Loucy (cell line): ENCODE measurements around the gene PGK2.

ENCODE experiments used
- H2AFZ ChIP-seq: fragments of 200-600 bp; sonication (generic); 2 replicates; pipeline ENCODE4 v1.6.0; 2016; ENCODE audit warnings: antibody characterized with exemption, mild to moderate bottlenecking, low read length, moderate library complexity
- H3F3A ChIP-seq: fragments of 200-600 bp; 2 replicates; pipeline ENCODE4 v1.6.0; 2016; ENCODE audit warnings: antibody characterized with exemption, low read depth, mild to moderate bottlenecking
- H3K27me3 ChIP-seq: fragments of 200-600 bp; sonication (generic); 2 replicates; pipeline ENCODE4 v1.6.1; 2014; ENCODE audit warnings: low read length, mild to moderate bottlenecking; ENCODE audit not compliant: insufficient read depth, poor library complexity, severe bottlenecking
- H3K36me3 ChIP-seq: fragments of 200-600 bp; sonication (generic); 2 replicates; pipeline ENCODE4 v1.6.1; 2016; ENCODE audit warnings: low read length; ENCODE audit not compliant: insufficient read depth
- H3K4me1 ChIP-seq: fragments of 200-600 bp; sonication (generic); 2 replicates; pipeline ENCODE4 v1.5.1; 2014; ENCODE audit warnings: low read length, mild to moderate bottlenecking; ENCODE audit not compliant: insufficient read depth, poor library complexity, severe bottlenecking
- H3K4me2 ChIP-seq: fragments of 200-600 bp; sonication (generic); 2 replicates; pipeline ENCODE4 v1.6.0; 2014; ENCODE audit warnings: antibody characterized with exemption, low read length, low read depth, mild to moderate bottlenecking; ENCODE audit not compliant: poor library complexity, severe bottlenecking
- H3K4me3 ChIP-seq: fragments of 200-600 bp; sonication (generic); 2 replicates; pipeline ENCODE4 v1.5.1; 2014; ENCODE audit warnings: low read length, mild to moderate bottlenecking, mixed read lengths; ENCODE audit not compliant: poor library complexity, severe bottlenecking
- H3K79me2 ChIP-seq: fragments of 200-600 bp; sonication (generic); 2 replicates; pipeline ENCODE4 v1.6.1; 2014; ENCODE audit warnings: low read length; ENCODE audit not compliant: insufficient read depth
- H3K9ac ChIP-seq: fragments of 200-600 bp; sonication (generic); 2 replicates; pipeline ENCODE4 v1.6.0; 2014; ENCODE audit warnings: mild to moderate bottlenecking, low read depth, low read length, moderate library complexity; ENCODE audit not compliant: poor library complexity, severe bottlenecking
- H3K9me2 ChIP-seq: fragments of 200-600 bp; sonication (generic); replicated peaks from 2 replicates; pipeline ENCODE4 v1.6.1; 2016; ENCODE audit warnings: low read depth, low read length, mixed read lengths
- H3K9me3 ChIP-seq: fragments of 200-600 bp; sonication (generic); 2 replicates; pipeline ENCODE4 v1.6.1; 2014; ENCODE audit warnings: mild to moderate bottlenecking, antibody characterized with exemption, low read length, low read depth; ENCODE audit not compliant: insufficient read depth
- H4K20me1 ChIP-seq: fragments of 200-600 bp; sonication (generic); 2 replicates; pipeline ENCODE4 v1.6.0; 2014; ENCODE audit warnings: antibody characterized with exemption, low read length, mild to moderate bottlenecking; ENCODE audit not compliant: insufficient read depth, poor library complexity, severe bottlenecking
- CTCF ChIP-seq: fragments of 200-600 bp; sonication (generic); conservative IDR thresholded peaks from 2 replicates; pipeline ENCODE4 v1.5.1; 2014; ENCODE audit warnings: mild to moderate bottlenecking, antibody characterized with exemption, low read length
- EZH2phosphoT487 ChIP-seq: fragments of 200-600 bp; IDR thresholded peaks from 2 replicates; pipeline ENCODE4 v1.6.1; 2018; ENCODE audit warnings: antibody characterized with exemption, mild to moderate bottlenecking, moderate library complexity, borderline replicate concordance

Gene PGK2

DNA sequence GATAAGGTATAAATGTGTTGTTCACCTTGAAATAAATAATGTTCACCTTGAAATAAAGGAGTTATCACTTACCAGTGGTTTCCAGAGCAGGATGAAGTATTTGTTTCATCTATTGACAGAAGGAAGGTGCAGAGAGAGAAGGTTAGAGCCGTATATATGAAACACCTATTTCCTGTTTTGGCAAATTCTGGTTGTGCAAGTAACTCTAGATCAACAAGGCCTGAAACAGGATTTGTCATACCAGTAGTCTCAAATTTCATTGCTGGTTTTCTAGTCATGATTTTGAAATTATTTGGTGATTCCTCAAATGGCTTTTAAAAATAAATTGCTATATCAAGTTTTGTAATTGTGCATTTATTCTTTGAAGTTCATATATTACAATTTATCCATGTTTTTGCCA is 42.8 kb downstream of the PGK2 start, which contains the start of gene CRISP3:
Gene CRISP3, minus strand, starts transcription at position 130 of the 400 bp plus-strand sequence. Its CDS starts 21 bp downstream, at position 109.
- Histone ChIP-seq H3K4me2 (no peak within 1 kb of the TSS), H3K9ac (no peak within 1 kb of the TSS), H3K9me3 (no peaks in the 10 kb centered on the region), H3K4me1 (no peaks in the 10 kb centered on the region), H3K36me3 (no peaks in the 10 kb centered on the region), H4K20me1 (no peaks in the 10 kb centered on the region), H2AFZ (no peak within 1 kb of the TSS), H3F3A (no peaks in the 10 kb centered on the region), H3K79me2 (no peaks in the 10 kb centered on the region), H3K9me2 (no peaks in the 10 kb centered on the region), H3K4me3 (no peak within 1 kb of the TSS), H3K27me3 (no peaks in the 10 kb centered on the region)
- TF ChIP-seq CTCF: no peak
- no peak for TF ChIP-seq EZH2phosphoT487

DNA sequence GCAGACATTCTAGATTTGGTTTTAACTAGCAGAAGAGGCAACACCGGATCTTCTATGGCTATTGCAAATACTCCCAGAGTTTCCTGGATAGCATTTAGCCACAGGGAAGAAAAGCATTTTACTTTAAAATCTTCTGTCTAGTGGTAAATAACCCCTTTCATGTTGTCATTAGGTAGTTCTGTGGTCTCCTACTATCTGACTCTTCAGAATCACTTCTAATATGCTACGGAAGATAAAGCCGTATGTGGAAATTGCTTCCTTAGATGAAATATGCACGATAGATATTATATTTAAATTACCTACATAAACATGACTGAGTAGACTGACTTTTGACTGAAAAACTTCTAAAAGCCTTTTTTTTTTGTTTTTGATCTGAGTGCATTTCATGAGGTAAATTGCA is 43.7 kb downstream of the PGK2 start:
- Histone ChIP-seq H3K4me3 (no peak overlapping the region), H3K4me1 (no peaks in the 10 kb centered on the region), H3K36me3 (no peaks in the 10 kb centered on the region), H4K20me1 (no peaks in the 10 kb centered on the region), H3K27me3 (no peaks in the 10 kb centered on the region), H2AFZ (no peak overlapping the region), H3K79me2 (no peaks in the 10 kb centered on the region), H3K9me3 (no peaks in the 10 kb centered on the region), H3K9ac (no peak overlapping the region), H3K9me2 (no peaks in the 10 kb centered on the region), H3K4me2 (no peak overlapping the region), H3F3A (no peaks in the 10 kb centered on the region)
- TF ChIP-seq CTCF: no peak

DNA sequence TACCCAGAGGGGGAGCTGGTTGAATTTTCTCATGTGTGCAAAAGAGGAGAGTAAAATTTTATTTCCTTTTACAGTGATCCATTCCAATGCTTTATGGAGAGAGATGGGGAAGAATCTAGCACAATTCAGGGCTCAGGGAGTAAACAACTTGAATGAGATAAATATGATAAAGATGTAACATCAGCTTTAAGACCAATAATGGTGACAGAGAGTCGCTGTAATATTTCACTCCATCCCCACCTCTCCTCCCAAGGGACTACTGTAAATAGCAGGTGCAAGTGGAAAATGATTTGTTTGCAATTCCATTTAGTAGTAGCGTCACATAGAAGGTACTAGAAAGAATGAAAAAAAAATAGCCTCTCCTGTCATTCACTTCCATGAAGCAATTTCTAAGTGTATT is 47.7 kb downstream of the PGK2 start:
- Histone ChIP-seq H3F3A (no peaks in the 10 kb centered on the region), H3K36me3 (no peaks in the 10 kb centered on the region), H3K9ac (no peak overlapping the region), H3K4me2 (no peak overlapping the region), H3K4me3 (no peak overlapping the region), H3K79me2 (no peaks in the 10 kb centered on the region), H3K9me2 (no peaks in the 10 kb centered on the region), H2AFZ (no peak overlapping the region), H3K4me1 (no peaks in the 10 kb centered on the region), H3K27me3 (no peaks in the 10 kb centered on the region), H3K9me3 (no peaks in the 10 kb centered on the region), H4K20me1 (no peaks in the 10 kb centered on the region)
- no peak for TF ChIP-seq CTCF
- no peak for TF ChIP-seq EZH2phosphoT487
